ENCODE results near the gene ZNF511.

- TF ChIP-seq CTCF (conservative IDR thresholded peaks at IDR 0.05) = no peak
- no peak for TF ChIP-seq ZFX (IDR thresholded peaks at IDR 0.05)
Observed at GRCh38 chr10:133342942-133343341, 34.2 kb downstream of the ZNF511 start.
